T47D (cell line): ENCODE measurements around the gene NEMP1.

ENCODE experiments used
- DNase-seq, 2 experiments: peaks; one replicate each; pipeline versions ENCODE4 v3.0.0 to v3.0.0-alpha.2; 2011 to 2012; ENCODE audit warnings: low read depth in 1 of 2, low spot score in 1 of 2
- JUND ChIP-seq: IDR thresholded peaks from 2 replicates; pipeline ENCODE4 v1.6.1; 2012; ENCODE audit warnings: low read depth
- in situ Hi-C: cut with HindIII; loops from 2 replicates; pipeline ENCODE4 v1.10.0; 2016; ENCODE audit warnings: low sequenced_read_pairs, low pct_unique_long_range_greater_than_20kb

The NEMP1 gene

DNA sequence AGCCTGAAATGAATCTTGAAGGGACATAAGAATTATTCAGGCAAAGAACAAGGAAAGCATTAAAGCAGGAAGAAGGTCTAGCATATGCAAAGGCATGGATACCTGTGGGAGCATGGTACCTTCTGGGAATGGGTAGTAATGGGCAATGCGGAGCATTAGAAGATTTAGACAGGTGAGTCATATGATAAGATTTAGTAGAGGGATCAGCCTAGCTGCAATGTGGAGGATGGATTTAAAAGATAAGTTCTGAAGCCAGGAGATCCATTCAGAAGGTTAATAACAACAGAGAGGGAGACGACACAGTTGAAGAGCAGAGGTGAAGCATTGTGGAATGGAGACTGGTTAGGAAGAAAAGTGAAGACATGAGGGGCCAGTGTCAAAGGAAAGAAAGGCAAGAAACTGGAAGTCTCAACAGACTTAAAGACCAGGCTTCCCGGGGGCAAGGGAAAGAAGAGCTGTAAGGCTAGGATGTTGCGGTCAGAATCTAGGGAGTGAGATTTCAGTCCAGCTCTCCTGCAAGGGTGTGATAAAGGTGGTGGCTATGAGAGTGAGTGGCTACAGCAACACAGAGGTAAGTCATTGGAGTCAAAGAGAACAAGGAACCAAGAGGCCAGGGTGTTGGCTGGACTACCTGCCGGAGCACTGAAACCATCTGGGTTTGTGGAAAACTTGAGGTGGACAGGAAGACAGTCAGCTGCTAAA, 38.1 kb upstream of the NEMP1 start:
- in situ Hi-C loops = no loop called here
- no peak for DNase-seq
- TF ChIP-seq JUND = no peak

DNA sequence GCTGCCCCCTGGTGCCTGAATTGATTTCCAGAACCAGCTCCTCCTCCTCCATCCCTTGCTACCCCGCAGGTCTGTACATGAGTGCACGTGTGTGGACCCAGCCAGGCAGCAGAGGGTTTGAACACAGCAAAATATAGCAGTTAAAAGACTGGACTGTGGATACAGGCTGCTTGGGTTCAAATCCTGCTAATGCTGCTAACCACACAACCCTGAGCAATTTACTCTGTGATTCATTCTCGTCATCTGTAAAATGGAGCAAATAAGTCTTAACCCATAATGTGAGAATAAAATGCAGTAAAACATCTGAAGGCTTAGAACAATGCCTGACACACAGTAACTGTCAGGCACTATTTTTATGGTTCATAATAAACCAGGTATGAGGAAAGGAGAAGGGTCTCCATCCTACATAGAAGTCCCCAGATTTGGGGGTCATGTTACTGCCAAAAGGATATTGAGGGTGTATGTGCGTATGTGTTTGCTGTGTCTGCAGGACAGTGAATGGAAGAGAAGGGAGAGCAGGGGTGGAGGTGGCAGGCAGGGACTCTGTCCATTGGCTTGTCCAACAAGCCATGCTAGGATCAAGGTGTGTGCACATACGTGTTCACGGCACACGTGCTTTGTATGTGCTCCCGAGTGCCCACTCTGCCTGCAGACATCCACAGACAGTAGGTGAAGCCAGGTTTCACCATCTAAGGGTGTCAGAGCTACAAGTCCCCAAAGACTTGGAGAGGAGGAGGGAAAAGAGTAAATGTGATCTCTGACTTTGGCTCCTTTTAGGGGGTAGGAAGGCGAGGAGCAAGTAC, 34.1 kb upstream of the NEMP1 start:
- no peak for DNase-seq
- no peak for TF ChIP-seq JUND
- in situ Hi-C loops = no loop called here

DNA sequence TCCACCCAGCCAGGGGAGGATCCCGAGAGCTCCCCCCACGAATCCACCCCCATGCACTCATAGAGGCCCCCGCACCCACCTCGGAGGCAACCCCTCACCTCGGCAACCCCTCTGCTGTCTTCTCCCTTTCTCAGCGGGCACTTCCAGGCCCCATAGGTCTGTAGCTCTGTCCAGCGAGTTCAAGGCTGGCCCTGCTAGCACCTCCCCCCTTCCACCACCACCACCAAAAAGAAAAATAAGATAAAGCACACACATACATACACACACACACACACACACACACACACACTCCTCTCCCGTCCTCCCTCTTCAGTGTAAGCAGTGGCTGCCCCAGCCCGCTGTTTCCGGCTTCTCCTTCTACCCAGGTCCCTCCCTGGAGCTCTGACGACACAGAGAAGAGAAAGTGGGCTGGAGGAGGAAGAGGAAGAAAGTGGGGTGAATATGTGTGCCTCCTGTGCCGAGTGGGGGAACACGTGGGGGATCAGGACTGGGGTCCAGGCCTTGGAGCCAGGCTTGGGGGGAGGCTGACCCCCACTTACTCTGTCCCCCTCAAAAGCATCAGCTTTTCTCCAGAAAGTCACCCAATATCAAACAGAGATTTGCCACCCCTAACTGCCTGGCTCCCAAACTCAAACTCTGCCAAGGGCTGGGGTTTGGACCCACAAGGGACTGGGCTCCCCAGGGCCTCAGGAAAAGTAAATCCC, 32.6 kb upstream of the NEMP1 start, which contains the start of gene STAT6:
Gene STAT6 (minus strand): TSS at position 332 of the 704 bp plus-strand sequence. CDS start 3,084 bp downstream, outside the sequence.
- in situ Hi-C loops = no loop called here
- peak; percentile 67 to 90 for DNase-seq
- no peak for TF ChIP-seq JUND

DNA sequence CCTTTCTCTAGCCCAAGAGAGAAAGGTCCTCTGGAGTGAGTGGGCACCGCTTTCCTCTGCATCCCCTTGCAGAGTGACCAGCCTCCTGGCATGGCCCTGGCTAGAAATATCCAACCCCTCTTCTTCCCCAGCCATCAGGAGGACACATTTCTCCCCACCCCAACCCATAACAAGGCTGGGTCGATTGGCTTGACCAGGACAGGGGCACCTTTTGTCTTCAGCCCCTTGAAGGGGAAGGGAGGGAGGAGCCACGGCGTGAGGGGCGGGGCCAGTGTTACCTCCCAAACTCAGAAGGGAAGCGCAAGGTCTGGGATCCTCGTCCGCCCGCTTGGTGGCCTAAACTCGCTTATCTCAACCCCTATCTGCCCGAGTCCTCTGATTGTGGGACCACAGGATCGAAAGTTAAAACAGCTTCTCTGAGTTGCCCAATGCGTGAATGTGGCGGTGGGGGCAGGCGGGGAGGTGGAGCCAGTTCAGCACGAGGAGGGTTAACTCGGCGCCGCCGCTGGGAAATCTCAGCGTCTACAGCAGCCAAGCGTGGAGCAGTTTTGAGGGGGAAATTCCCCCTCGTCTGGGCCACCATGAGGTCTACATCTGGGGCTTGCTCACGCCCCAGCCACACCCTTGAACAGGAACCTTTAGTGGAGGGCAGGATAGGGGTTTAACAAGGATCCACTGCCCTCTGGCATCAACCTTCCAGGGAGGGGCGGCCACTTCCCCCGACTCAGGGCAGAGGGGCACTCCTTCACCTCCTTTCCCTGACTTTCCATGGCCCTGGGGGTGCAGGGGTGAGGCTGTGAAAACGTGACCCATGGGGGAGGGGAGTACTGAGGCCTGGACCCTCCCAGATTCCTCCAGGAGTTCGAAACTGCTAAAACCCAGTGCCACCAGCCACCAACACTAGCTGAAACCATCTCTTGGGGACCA, 31.8 kb upstream of the NEMP1 start:
- TF ChIP-seq JUND = no peak
- in situ Hi-C loops = no loop called here
- DNase-seq = peak in 1 of 2 experiments; percentile 49

DNA sequence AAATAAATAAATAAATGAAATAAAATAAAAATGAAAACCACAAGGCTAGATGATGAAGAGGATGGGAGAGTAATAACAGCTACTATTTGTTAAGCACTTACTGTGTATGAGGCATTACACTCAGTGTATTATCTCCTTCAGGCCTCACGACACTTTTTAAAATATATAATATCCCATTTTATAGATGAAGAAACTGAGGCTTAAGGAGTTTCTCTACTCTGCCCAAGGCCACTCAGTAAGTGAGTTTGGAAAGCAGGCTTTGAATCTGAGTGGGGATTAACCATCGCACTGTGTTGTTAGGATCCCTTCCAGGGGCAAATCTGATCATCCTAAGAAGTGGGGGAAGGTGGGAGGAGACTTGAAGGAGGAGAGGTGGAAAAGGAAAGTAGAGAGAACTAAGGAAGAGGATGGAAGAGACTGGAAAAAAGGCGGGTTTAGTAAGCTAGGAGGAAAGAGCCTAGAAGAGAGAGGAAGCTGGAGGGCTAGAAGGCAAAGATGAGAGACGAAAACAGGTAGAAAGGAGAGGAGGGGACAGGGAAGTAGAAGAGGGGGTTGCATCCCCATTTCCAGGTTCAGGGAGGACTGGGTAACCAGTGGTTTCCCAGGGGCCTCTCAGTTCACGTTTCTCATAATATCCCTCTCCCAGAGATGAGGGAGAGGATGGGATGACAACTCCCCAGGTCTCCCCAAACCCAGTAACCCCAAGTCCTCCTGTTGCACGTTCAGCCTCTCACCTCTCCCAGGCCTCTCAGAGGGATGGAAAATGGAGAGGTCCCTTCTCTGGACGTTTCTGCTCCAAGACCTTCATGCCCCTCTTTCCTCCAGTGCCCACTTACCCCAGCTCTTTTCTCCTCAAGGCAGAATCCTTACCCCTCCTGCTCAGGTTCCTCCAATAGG, 30.9 kb upstream of the NEMP1 start:
- no peak for TF ChIP-seq JUND
- in situ Hi-C loops = no loop called here
- DNase-seq = no peak

DNA sequence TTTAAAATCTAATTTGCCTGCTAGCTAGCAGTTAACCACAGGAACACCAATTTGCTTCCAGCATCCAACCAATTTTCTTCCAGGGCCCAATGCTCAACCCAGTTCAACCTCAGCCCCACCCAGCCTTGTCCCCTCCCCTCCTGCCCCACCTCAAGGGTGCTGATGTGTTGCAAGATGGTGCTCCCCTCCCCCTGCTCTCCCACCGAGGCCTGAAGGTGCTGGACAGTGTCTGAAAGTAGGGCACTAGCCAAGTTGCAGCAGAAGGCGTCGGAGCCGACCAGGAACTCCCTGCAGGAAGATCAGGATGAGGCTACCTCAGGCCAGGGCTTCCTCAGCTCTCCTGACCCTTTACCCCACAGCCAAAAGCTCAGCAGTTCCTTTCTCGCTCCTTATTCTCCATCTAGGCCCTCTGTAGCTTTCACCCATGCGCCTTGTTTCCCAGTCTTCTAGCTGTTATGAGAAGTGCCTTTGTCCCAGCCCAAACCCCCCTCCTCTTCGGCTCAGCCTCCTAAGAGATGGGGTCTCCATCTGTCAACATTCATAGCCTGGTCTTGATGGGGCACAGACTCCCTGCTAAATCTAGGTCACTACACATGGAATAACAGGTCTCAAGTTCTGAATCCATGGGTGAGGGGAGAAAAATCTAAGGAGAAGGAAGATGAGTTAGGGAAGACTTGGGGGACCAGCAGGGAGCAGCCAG, 29.0 kb upstream of the NEMP1 start:
- DNase-seq = no peak
- in situ Hi-C loops = no loop called here
- TF ChIP-seq JUND = no peak

DNA sequence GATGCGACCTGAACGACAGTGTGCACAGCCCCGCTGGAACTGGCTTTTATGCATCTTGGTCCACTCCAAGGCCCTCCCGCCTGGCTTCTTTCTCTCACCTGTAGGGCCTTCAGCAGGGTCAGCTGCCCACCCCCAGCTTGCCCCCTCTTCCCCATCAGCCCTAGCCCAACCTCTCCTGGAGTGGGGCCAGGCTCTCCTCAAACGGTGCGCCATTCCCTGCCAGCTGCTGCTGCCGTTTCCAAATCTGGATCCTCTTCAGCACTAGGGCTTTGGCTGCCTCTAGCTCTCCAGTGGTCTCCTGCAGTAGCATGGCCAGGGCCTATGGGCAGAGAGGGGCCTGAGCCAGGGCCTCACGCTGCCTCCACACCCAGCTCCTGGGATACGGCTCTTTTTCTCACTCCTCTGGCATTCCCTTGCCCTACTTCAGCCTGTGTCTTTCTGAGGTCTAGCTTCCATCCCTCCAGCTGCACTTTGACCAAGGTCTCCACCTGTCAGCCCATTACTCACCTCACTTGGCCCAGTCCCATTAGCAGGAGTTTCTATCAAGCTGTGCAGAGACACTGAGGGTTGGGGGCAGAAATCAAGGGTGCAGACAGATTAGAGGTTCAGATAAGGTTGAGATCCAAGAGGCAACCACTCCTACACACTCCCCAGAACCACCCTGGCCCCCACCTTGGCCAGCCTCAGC, 27.6 kb upstream of the NEMP1 start:
- in situ Hi-C loops = no loop called here
- DNase-seq = no peak
- no peak for TF ChIP-seq JUND

DNA sequence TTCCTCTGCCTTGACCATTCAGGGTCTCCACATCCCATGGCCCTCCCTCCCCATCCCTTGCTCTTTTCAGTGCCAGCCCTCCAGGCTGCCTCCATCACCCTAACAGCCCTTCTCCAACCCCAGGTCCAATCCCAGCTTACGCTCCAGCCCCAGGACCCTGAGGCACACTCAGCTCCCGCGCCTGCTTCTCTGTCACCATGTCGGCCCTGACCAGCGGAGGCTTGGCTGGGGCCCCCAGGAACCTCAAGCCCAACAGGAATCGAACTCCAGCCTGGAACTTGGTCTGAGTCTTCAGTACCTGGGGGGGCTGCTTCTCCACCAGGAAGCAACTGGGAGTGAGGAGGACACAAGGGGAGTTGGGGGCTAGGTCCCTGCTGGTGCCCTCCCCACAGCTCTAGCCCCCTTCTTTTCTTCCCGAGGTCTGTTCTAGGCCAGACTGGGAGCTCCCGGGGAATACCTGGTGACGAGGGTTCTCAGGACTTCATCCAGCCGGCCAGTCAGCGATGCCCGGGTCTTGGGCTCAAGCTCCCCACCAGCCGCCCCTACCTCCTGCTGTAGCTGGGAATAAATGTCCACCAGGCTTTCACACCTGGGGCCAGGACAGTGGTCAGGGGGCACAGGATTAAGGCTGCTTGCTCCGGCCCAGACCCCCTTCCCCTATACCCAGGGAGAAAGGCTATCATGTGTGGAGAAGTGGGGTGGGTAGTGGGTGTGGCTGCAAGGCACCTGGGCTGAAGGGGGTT, 26.6 kb upstream of the NEMP1 start:
- no peak for DNase-seq
- no peak for TF ChIP-seq JUND
- in situ Hi-C loops = no loop called here

DNA sequence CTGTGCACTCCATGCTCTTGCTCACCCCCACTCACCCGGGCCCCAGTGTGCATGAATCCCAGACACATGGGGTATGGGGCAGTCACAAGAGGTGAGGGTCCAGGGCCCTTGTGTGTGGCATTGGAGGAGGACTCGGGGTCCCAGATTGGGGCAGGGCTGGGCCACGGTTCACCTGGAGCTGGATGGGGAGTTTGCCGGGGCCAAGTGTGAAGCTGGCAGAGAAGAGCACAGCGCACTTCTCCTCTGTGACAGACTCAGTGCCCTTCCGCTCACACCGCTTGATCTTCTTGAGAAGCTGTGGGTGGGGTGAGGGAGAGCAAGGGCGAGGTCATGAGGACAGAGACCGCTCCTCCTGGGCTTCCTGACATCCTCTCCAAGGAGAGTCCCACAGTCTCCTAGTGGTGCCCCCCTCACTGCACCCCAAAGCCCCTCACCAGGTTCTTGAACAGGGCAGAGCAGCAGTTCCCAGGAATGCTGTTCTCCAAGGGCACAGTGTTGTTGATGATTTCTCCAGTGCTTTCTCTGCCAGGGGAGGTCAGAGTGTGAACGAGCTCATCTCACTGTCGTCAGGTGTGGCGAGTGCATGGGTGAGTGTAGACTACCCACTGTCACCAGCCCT, 25.8 kb upstream of the NEMP1 start:
- in situ Hi-C loops = no loop called here
- no peak for TF ChIP-seq JUND
- no peak for DNase-seq
